H9 (cell line): ENCODE measurements around the gene PRR23E. TPM values are rescaled to one million over a fixed set of nuclear protein-coding genes. Genes with fewer than 3 reads are reported as not detected.

ENCODE experiments used
- DNase-seq: peaks from one replicate; pipeline ENCODE4 v3.0.0-alpha.2; 2017
- H2AFZ ChIP-seq: one replicate; pipeline ENCODE4 v1.6.1; 2013; ENCODE audit warnings: mild to moderate bottlenecking, low read length, control low read depth, moderate library complexity
- H2AK5ac ChIP-seq: 2 replicates; pipeline ENCODE4 v1.6.1; 2013; ENCODE audit warnings: low read length, control low read depth, mixed read lengths; ENCODE audit not compliant: insufficient read length
- H2BK120ac ChIP-seq: one replicate; pipeline ENCODE4 v1.6.1; 2013; ENCODE audit warnings: low read depth, mild to moderate bottlenecking, low read length, control low read depth, inconsistent platforms; ENCODE audit not compliant: poor library complexity, severe bottlenecking
- H2BK12ac ChIP-seq: 2 replicates; pipeline ENCODE4 v1.6.1; 2013; ENCODE audit warnings: low read length, control low read depth, mixed read lengths, low read depth; ENCODE audit not compliant: insufficient read length
- H2BK15ac ChIP-seq: 2 replicates; pipeline ENCODE4 v1.6.1; 2013; ENCODE audit warnings: low read depth, low read length, control low read depth
- H2BK20ac ChIP-seq: one replicate; pipeline ENCODE4 v1.6.1; 2013; ENCODE audit warnings: low read depth, mild to moderate bottlenecking, low read length, control low read depth, inconsistent platforms; ENCODE audit not compliant: poor library complexity, severe bottlenecking
- H2BK5ac ChIP-seq: 2 replicates; pipeline ENCODE4 v1.6.1; 2013; ENCODE audit warnings: low read length, control low read depth, mixed read lengths; ENCODE audit not compliant: insufficient read length
- H3K14ac ChIP-seq: 2 replicates; pipeline ENCODE4 v1.6.1; 2013; ENCODE audit warnings: low read length, control low read depth; ENCODE audit not compliant: insufficient read depth
- H3K18ac ChIP-seq: 2 replicates; pipeline ENCODE4 v1.6.1; 2013; ENCODE audit warnings: low read depth, mild to moderate bottlenecking, mixed read lengths, low read length, control low read depth; ENCODE audit not compliant: insufficient read length
- H3K23ac ChIP-seq: 2 replicates; pipeline ENCODE4 v1.6.1; 2013; ENCODE audit warnings: low read length, control low read depth, mixed read lengths, low read depth; ENCODE audit not compliant: insufficient read length
- H3K23me2 ChIP-seq: 2 replicates; pipeline ENCODE4 v1.6.1; 2013; ENCODE audit warnings: low read depth, mild to moderate bottlenecking, mixed read lengths, low read length, control low read depth; ENCODE audit not compliant: insufficient read length, poor library complexity, severe bottlenecking
- H3K27ac ChIP-seq: 2 replicates; pipeline ENCODE4 v1.5.1; 2013; ENCODE audit warnings: low read length, control low read depth, mixed read lengths, low read depth; ENCODE audit not compliant: insufficient read length
- H3K27me3 ChIP-seq: 2 replicates; pipeline ENCODE4 v1.6.1; 2013; ENCODE audit warnings: low read length, control low read depth, inconsistent platforms; ENCODE audit not compliant: insufficient read depth
- H3K4ac ChIP-seq: 2 replicates; pipeline ENCODE4 v1.6.1; 2013; ENCODE audit warnings: low read depth, mild to moderate bottlenecking, control low read depth, inconsistent platforms, low read length, moderate library complexity
- H3K4me1 ChIP-seq: 2 replicates; pipeline ENCODE4 v1.6.1; 2013; ENCODE audit warnings: low read length, control low read depth, inconsistent platforms; ENCODE audit not compliant: insufficient read depth
- H3K4me2 ChIP-seq: 2 replicates; pipeline ENCODE4 v1.6.1; 2013; ENCODE audit warnings: low read length, control low read depth, mixed read lengths; ENCODE audit not compliant: insufficient read length, insufficient read depth
- H3K56ac ChIP-seq: 2 replicates; pipeline ENCODE4 v1.6.1; 2013; ENCODE audit warnings: low read depth, mild to moderate bottlenecking, mixed read lengths, low read length, control low read depth; ENCODE audit not compliant: insufficient read length
- H3K79me1 ChIP-seq: 2 replicates; pipeline ENCODE4 v1.6.1; 2013; ENCODE audit warnings: low read depth, mild to moderate bottlenecking, moderate library complexity, low read length, control low read depth, inconsistent platforms; ENCODE audit not compliant: insufficient read depth, poor library complexity, severe bottlenecking
- H3K79me2 ChIP-seq: 2 replicates; pipeline ENCODE4 v1.6.1; 2013; ENCODE audit warnings: low read length, control low read depth, inconsistent platforms; ENCODE audit not compliant: insufficient read depth
- H3K9ac ChIP-seq: 2 replicates; pipeline ENCODE4 v1.6.1; 2013; ENCODE audit warnings: low read length, control low read depth, mixed read lengths; ENCODE audit not compliant: insufficient read length; ENCODE audit errors: extremely low read depth
- H3K9me3 ChIP-seq: one replicate; pipeline ENCODE4 v1.6.1; 2013; ENCODE audit warnings: low read depth, low read length, inconsistent platforms; ENCODE audit not compliant: control insufficient read depth
- H3T11ph ChIP-seq: one replicate; pipeline ENCODE4 v1.6.1; 2013; ENCODE audit warnings: mild to moderate bottlenecking, low read length, control low read depth, inconsistent platforms
- H4K20me1 ChIP-seq: one replicate; pipeline ENCODE4 v1.6.1; 2013; ENCODE audit not compliant: control insufficient read depth, insufficient read length, insufficient read depth
- H4K5ac ChIP-seq: 2 replicates; pipeline ENCODE4 v1.6.1; 2013; ENCODE audit warnings: low read depth, mild to moderate bottlenecking, mixed read lengths, low read length, control low read depth; ENCODE audit not compliant: insufficient read length
- H4K8ac ChIP-seq: replicated peaks from 2 replicates; pipeline ENCODE4 v1.6.1; 2013; ENCODE audit warnings: low read length, control low read depth, mixed read lengths, low read depth; ENCODE audit not compliant: insufficient read length
- H4K91ac ChIP-seq: 2 replicates; pipeline ENCODE4 v1.6.1; 2013; ENCODE audit warnings: low read depth, mild to moderate bottlenecking, moderate library complexity, mixed read lengths, low read length, control low read depth; ENCODE audit not compliant: insufficient read length
- H3K27ac Mint-ChIP-seq, 3 experiments: 2 replicates in 2 of 3; 3 replicates in 1 of 3; pipeline ENCODE4 v1.8.0; 2020 to 2021; ENCODE audit warnings: mixed read lengths in 3 of 3, mild to moderate bottlenecking in 1 of 3, moderate library complexity in 1 of 3
- H3K27me3 Mint-ChIP-seq: 2 replicates; pipeline ENCODE4 v1.8.0; 2021; ENCODE audit warnings: low read depth, mild to moderate bottlenecking, moderate library complexity, mixed read lengths
- H3K36me3 Mint-ChIP-seq, 3 experiments: 2 replicates in 2 of 3; 3 replicates in 1 of 3; pipeline ENCODE4 v1.8.0; 2020 to 2021; ENCODE audit warnings: low read depth in 3 of 3, mixed read lengths in 3 of 3; ENCODE audit not compliant: insufficient read depth in 1 of 3
- H3K4me1 Mint-ChIP-seq, 2 experiments: 2 replicates each; pipeline ENCODE4 v1.8.0; 2020; ENCODE audit warnings: mixed read lengths in 2 of 2
- H3K4me3 Mint-ChIP-seq, 2 experiments: 2 replicates in 1 of 2; 3 replicates in 1 of 2; pipeline ENCODE4 v1.8.0; 2020 to 2021; ENCODE audit warnings: mild to moderate bottlenecking in 2 of 2, mixed read lengths in 2 of 2, moderate library complexity in 1 of 2
- H3K9me3 Mint-ChIP-seq, 2 experiments: 2 replicates in 1 of 2; 3 replicates in 1 of 2; pipeline ENCODE4 v1.8.0; 2020; ENCODE audit warnings: mild to moderate bottlenecking in 2 of 2, mixed read lengths in 2 of 2, moderate library complexity in 1 of 2
- WGBS: extraction: QIAGEN DNeasy Blood & Tissue Kit; methylation state at CpG from one replicate; pipeline ENCODE4 v1.1.7; 2013; ENCODE audit warnings: missing lambda C conversion rate, low lambda C conversion rate, mixed read lengths; ENCODE audit not compliant: insufficient read length; ENCODE audit errors: extremely low coverage; 5-methylcytosine and 5-hydroxymethylcytosine counted together
- total RNA-seq: library from RNA; stranded (reverse); gene quantifications from 2 replicates; pipeline ENCODE4 v1.2.1, GENCODE V29; 2021
- TF ChIP-seq, protein P1 (sequence below): fragments of 200-600 bp; sonication (generic); conservative IDR thresholded peaks from 3 replicates; pipeline ENCODE4 v1.8.0; 2021; ENCODE audit warnings: antibody characterized with exemption, mild to moderate bottlenecking

The PRR23E gene
- total RNA-seq, 1 experiment from 2014 or later, result not detected

DNA sequence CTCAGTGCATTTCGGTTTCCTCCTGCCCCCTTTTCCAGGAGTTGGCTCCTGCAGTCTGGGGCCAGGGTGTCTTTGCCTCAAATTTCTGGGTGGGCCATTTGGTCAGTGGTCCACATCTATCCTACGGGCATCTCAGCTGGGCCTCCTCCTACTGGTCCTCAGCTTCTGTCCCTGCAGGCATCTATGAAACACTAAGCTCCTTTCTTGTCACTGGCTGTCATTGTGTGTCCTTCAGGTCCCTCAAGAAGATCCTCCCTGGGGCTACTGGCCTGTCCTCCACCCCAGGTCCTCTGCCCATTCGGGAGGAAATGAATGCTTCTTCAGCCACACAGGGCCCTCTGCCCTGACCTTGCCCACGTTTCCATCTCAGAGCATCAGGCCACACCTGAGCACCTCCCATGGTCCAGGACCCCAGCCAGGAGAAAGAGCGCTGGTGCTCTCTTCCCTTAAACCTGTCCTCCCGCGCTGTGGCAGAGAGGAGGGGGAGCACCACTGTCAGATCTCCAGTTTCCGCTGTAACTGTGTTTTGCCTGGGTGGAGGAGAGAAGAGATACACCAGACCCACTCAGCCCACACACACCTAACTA, 1.8 kb downstream of the PRR23E start:
- no peak overlapping the region for H3K9ac ChIP-seq
- Mint-ChIP-seq H3K27me3 (peaks cover 12% of the 10 kb centered on the region), H3K4me3 (no peak overlapping the region), H3K36me3 (no peaks in the 10 kb centered on the region), H3K4me1 (peaks cover 6 to 9% of the 10 kb centered on the region in 2 experiments), H3K27ac (no peak overlapping the region), H3K9me3 (peaks cover 0 to 5% of the 10 kb centered on the region in 2 experiments; a peak in 3 of 5 replicates)
- no peaks in the 10 kb centered on the region for H3K79me2 ChIP-seq
- no peak overlapping the region for H3K23ac ChIP-seq
- H3T11ph ChIP-seq, result no peak overlapping the region
- H2BK5ac ChIP-seq, result no peak overlapping the region
- no peak overlapping the region for H3K56ac ChIP-seq
- no peak overlapping the region for H2BK15ac ChIP-seq
- no peak for DNase-seq
- no peak overlapping the region for H3K18ac ChIP-seq
- H2AK5ac ChIP-seq, result no peak overlapping the region
- H4K91ac ChIP-seq, result no peak overlapping the region
- no peak overlapping the region for H3K14ac ChIP-seq
- H3K27ac ChIP-seq, result no peak overlapping the region
- H4K5ac ChIP-seq, result no peak overlapping the region
- TF ChIP-seq, protein P1, sequence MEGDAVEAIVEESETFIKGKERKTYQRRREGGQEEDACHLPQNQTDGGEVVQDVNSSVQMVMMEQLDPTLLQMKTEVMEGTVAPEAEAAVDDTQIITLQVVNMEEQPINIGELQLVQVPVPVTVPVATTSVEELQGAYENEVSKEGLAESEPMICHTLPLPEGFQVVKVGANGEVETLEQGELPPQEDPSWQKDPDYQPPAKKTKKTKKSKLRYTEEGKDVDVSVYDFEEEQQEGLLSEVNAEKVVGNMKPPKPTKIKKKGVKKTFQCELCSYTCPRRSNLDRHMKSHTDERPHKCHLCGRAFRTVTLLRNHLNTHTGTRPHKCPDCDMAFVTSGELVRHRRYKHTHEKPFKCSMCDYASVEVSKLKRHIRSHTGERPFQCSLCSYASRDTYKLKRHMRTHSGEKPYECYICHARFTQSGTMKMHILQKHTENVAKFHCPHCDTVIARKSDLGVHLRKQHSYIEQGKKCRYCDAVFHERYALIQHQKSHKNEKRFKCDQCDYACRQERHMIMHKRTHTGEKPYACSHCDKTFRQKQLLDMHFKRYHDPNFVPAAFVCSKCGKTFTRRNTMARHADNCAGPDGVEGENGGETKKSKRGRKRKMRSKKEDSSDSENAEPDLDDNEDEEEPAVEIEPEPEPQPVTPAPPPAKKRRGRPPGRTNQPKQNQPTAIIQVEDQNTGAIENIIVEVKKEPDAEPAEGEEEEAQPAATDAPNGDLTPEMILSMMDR, result no peak
- no peaks in the 10 kb centered on the region for H3K27me3 ChIP-seq
- no peaks in the 10 kb centered on the region for H3K79me1 ChIP-seq
- H3K9me3 ChIP-seq, result no peaks in the 10 kb centered on the region
- no peak overlapping the region for H3K4ac ChIP-seq
- H3K4me1 ChIP-seq, result no peaks in the 10 kb centered on the region
- H3K4me2 ChIP-seq, result no peak overlapping the region
- no peak overlapping the region for H4K8ac ChIP-seq
- no peak overlapping the region for H2BK20ac ChIP-seq
- WGBS, result no CpG with 5 or more reads among the region's 8 CpGs
- no peak overlapping the region for H2BK12ac ChIP-seq
- no peaks in the 10 kb centered on the region for H4K20me1 ChIP-seq
- no peaks in the 10 kb centered on the region for H3K23me2 ChIP-seq
- H2AFZ ChIP-seq, result no peak overlapping the region
- no peak overlapping the region for H2BK120ac ChIP-seq
